ENCODE results near the gene SUPT5H. TPM values are rescaled to one million over a fixed set of nuclear protein-coding genes. Genes with fewer than 3 reads are reported as not detected.

Gene SUPT5H
- total RNA-seq, 2 donors from 2014 or later, result 81.7 to 95.1 TPM

DNA sequence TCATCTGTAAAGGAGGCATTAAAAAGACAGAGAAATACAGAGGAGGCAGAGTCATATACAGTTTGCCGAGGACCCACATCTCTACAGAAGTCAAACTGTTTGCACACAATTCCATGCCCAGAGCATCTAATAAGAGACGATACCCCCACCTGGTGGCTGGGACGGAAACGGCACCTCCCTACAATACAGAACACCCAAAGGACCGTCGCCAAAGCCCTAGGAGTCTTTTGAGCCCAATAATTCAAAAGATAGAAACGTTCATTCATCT, 33.6 kb upstream of the SUPT5H start:
- Histone ChIP-seq H3K36me3 (peaks cover 27% of the 10 kb centered on the region), H3K27ac (peak overlapping the region; percentile 99 to 100), H3K9me3 (no peaks in the 10 kb centered on the region), H3K27me3 (no peaks in the 10 kb centered on the region), H3K4me1 (peaks cover 0 to 42% of the 10 kb centered on the region in 2 donors), H3K4me3 (peak overlapping the region in 1 of 2 donors; percentile 86)
- peak; percentile 97 for DNase-seq (ENCODE audit: low spot score)
- TF ChIP-seq, protein P1, sequence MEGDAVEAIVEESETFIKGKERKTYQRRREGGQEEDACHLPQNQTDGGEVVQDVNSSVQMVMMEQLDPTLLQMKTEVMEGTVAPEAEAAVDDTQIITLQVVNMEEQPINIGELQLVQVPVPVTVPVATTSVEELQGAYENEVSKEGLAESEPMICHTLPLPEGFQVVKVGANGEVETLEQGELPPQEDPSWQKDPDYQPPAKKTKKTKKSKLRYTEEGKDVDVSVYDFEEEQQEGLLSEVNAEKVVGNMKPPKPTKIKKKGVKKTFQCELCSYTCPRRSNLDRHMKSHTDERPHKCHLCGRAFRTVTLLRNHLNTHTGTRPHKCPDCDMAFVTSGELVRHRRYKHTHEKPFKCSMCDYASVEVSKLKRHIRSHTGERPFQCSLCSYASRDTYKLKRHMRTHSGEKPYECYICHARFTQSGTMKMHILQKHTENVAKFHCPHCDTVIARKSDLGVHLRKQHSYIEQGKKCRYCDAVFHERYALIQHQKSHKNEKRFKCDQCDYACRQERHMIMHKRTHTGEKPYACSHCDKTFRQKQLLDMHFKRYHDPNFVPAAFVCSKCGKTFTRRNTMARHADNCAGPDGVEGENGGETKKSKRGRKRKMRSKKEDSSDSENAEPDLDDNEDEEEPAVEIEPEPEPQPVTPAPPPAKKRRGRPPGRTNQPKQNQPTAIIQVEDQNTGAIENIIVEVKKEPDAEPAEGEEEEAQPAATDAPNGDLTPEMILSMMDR (IDR thresholded peaks at IDR 0.05), result peak; percentile 93 to 95

- peaks cover 0 to 42% of the 10 kb centered on the region in 2 donors for H3K4me1 ChIP-seq
- peak within 1 kb of the TSS; percentile 99 to 100 for H3K27ac ChIP-seq
- H3K36me3 ChIP-seq, result peaks cover 28% of the 10 kb centered on the region
- H3K27me3 ChIP-seq, result no peaks in the 10 kb centered on the region
- peak; percentile 100 for DNase-seq (ENCODE audit: low spot score)
- TF ChIP-seq, protein P1 (IDR thresholded peaks at IDR 0.05), result peak; percentile 84 to 90
- H3K9me3 ChIP-seq, result no peaks in the 10 kb centered on the region
- peak within 1 kb of the TSS; percentile 86 to 91 for H3K4me3 ChIP-seq
Measured at GRCh38 chr19:39412100-39412866, 33.1 kb upstream of the SUPT5H start, which contains the start of gene PLEKHG2. Gene PLEKHG2, plus strand, starts transcription at chr19:39412669. Its CDS starts 1,418 bp downstream, at chr19:39414087.

- Histone ChIP-seq H3K27ac (peak overlapping the region; percentile 99 to 100), H3K4me3 (peak overlapping the region; percentile 86 to 91), H3K36me3 (peaks cover 28% of the 10 kb centered on the region), H3K9me3 (no peaks in the 10 kb centered on the region), H3K27me3 (no peaks in the 10 kb centered on the region), H3K4me1 (peaks cover 0 to 42% of the 10 kb centered on the region in 2 donors)
- TF ChIP-seq, protein P1 (IDR thresholded peaks at IDR 0.05), result peak; percentile 7 to 20
- no peak for DNase-seq (ENCODE audit: low spot score)
Measured at GRCh38 chr19:39412867-39413271, 32.5 kb upstream of the SUPT5H start.

DNA sequence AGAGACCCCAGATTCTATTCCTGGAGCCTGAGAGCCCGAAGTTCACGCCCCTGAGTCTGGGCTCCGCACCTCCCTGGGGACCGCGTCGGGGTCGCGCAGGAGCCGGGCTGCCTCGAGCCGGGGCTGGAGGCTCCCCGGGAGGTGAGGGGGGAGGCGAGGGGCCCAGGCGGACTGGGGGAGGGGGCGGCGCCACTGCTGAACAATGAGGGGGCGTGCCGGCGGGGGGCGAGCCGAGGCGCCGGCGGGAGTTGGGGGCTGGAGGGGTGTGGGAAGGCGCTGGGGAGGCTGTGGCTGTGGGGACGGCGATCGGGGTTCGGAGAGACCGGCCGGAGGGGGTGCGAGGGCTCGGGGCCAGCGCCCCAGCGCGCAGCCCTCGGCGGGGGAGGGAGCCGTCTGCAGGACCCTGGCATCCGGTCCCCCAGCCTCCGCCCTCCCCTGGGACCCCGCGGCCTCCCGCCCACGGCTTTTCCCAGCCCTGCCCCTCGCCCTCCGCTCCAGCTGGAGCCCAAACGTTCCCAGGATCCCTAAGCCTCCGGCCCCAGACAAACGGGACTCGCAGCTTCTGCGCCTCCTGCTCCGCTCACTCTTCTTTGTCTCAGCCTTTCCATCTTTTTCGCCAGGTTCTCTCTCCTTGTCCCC, 32.0 kb upstream of the SUPT5H start:
- peaks cover 28% of the 10 kb centered on the region for H3K36me3 ChIP-seq
- H3K27me3 ChIP-seq, result no peaks in the 10 kb centered on the region
- no peak for DNase-seq (ENCODE audit: low spot score)
- TF ChIP-seq, protein P1 (IDR thresholded peaks at IDR 0.05), result no peak
- peaks cover 0 to 42% of the 10 kb centered on the region in 2 donors for H3K4me1 ChIP-seq
- H3K4me3 ChIP-seq, result peak overlapping the region; percentile 86 to 91
- peak overlapping the region; percentile 99 to 100 for H3K27ac ChIP-seq
- no peaks in the 10 kb centered on the region for H3K9me3 ChIP-seq

DNA sequence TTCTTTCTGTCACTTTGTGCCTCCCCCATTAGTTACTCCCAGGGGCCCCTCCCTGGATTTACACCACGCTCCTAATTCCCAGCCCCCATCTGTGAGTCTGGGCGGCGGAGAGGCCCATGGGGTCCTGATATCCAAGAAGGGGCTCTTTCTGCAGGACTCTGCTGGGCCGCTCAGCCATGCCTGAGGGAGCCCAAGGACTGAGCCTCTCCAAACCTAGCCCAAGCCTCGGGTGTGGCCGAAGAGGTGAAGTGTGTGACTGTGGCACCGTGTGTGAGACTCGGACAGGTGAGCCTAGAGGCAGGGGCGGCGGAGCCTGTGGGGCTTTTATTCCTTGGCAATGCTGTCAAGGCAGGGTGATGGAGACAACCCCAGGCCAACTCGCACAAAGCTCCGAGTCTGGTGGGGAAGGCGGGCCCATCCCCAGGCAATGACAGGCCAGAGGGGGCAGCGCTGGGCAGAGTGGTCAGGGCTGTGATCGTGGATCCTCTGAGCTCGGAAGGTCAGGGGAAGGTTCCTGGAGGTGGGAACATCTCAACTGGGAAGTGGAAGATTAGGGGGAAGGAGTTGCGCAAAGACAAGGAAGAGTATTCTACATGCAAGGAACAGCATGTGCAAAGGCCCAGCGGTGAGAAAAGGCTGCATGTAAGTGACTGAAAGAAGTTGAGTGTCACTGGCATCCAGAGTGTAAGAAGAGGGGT, 31.3 kb upstream of the SUPT5H start:
- peaks cover 28% of the 10 kb centered on the region for H3K36me3 ChIP-seq
- no peaks in the 10 kb centered on the region for H3K27me3 ChIP-seq
- H3K9me3 ChIP-seq, result no peaks in the 10 kb centered on the region
- H3K4me3 ChIP-seq, result peak overlapping the region; percentile 86 to 91
- DNase-seq (ENCODE audit: low spot score), result no peak
- TF ChIP-seq, protein P1 (IDR thresholded peaks at IDR 0.05), result no peak
- H3K27ac ChIP-seq, result peak overlapping the region; percentile 99 to 100
- peaks cover 0 to 42% of the 10 kb centered on the region in 2 donors for H3K4me1 ChIP-seq

Measured in right atrium auricular region (tissue), 2 donors.